ENCODE results near the gene ZNF644. TPM values are rescaled to one million over a fixed set of nuclear protein-coding genes. Genes with fewer than 3 reads are reported as not detected.

Gene ZNF644
- polyA plus RNA-seq, 3 donors: 7.0 to 22.2 (median 17.6) TPM

DNA sequence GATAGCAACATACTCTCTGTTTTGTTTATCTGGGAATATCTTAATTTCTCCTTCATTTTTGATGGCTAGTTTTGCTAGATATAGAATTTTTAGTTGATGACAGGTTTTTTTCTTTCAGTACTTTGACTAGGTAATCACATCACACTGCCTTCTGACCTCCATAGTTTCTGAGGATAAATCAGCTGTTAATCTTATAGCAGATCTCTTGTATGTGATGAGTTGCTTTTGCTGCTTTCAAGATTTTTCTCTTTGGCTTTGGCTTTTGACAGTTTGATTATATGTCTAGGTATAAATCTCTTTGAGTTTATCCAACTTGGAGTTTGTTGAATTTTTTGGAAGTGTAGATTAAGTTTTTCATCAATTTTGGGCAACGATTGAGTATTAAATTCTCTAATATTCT lies 142.6 kb downstream of the ZNF644 start:
- H3K27me3 Mint-ChIP-seq (ENCODE audit: low read depth in 3 of 3): peaks cover 0 to 3% (median 2%) of the 10 kb centered on the region in 3 donors
- DNase-seq: no peak

DNA sequence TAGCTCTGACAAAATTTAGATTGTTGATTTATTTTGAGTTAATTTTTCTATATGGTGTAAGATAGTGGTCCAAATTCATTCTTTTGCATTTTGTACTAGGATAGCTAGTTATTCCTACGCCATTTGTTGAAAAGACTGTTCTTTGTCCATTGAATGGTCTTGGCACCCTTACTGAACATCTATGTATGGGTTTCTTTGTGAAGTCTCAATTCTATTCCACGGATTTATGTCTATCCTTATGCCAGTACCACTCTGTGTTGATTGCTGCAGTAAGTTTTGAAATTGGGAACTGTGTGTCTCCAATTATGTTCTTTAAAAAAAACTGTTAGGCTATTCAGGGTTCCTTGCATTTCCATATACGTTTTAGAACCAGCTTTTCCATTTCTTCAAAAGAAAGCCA lies 145.7 kb downstream of the ZNF644 start:
- Histone ChIP-seq H4K20me1 (ENCODE audit: insufficient read depth, low read length) (no peaks in the 10 kb centered on the region), H3K9me3 (replicated peaks in 1 of 2; ENCODE audit: control insufficient read depth in 1 of 2, insufficient read depth in 1 of 2, low read length in 2 of 2) (peaks cover 14 to 35% of the 10 kb centered on the region in 2 donors), H3K27ac (ENCODE audit: low read depth in 1 of 2, low read length in 2 of 2) (no peak overlapping the region), H3K79me2 (ENCODE audit: insufficient read depth, low read length) (no peaks in the 10 kb centered on the region), H3K27me3 (ENCODE audit: control insufficient read depth in 2 of 2, insufficient read depth in 2 of 2, low read length in 2 of 2) (no peaks in the 10 kb centered on the region), H3K36me3 (replicated peaks in 1 of 2; ENCODE audit: control insufficient read depth in 1 of 2, insufficient read depth in 2 of 2, low read length in 2 of 2) (no peaks in the 10 kb centered on the region), H3K4me2 (replicated peaks; ENCODE audit: extremely low read depth, low read length, poor library complexity, severe bottlenecking) (no peak overlapping the region), H3K4me1 (ENCODE audit: control insufficient read depth in 1 of 2, insufficient read depth in 2 of 2, low read length in 2 of 2) (no peaks in the 10 kb centered on the region), H3K4me3 (replicated peaks in 1 of 3; ENCODE audit: low read depth in 2 of 3, low read length in 3 of 3) (no peak overlapping the region), H3K9ac (ENCODE audit: insufficient read depth, low read length, poor library complexity, severe bottlenecking) (no peak overlapping the region), H2AFZ (ENCODE audit: insufficient read depth, low read depth, low read length, poor library complexity, severe bottlenecking) (no peak overlapping the region)
- no CpG with 5 or more reads among the region's 3 CpGs for WGBS (ENCODE audit: insufficient coverage)
- TF ChIP-seq, protein P1, sequence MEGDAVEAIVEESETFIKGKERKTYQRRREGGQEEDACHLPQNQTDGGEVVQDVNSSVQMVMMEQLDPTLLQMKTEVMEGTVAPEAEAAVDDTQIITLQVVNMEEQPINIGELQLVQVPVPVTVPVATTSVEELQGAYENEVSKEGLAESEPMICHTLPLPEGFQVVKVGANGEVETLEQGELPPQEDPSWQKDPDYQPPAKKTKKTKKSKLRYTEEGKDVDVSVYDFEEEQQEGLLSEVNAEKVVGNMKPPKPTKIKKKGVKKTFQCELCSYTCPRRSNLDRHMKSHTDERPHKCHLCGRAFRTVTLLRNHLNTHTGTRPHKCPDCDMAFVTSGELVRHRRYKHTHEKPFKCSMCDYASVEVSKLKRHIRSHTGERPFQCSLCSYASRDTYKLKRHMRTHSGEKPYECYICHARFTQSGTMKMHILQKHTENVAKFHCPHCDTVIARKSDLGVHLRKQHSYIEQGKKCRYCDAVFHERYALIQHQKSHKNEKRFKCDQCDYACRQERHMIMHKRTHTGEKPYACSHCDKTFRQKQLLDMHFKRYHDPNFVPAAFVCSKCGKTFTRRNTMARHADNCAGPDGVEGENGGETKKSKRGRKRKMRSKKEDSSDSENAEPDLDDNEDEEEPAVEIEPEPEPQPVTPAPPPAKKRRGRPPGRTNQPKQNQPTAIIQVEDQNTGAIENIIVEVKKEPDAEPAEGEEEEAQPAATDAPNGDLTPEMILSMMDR (IDR thresholded peaks at IDR 0.05): no peak
- intact Hi-C loops (cut with micrococcal nuclease): no loop called here
- peaks cover 23 to 43% (median 37%) of the 10 kb centered on the region in 7 donors for H3K9me3 Mint-ChIP-seq
- H3K27me3 Mint-ChIP-seq (ENCODE audit: low read depth in 3 of 3): peaks cover 0 to 5% (median 2%) of the 10 kb centered on the region in 3 donors
- no peaks in the 10 kb centered on the region for H3K4me1 Mint-ChIP-seq
- DNase-seq: no peak
- no peaks in the 10 kb centered on the region for H3K36me3 Mint-ChIP-seq
- no peak overlapping the region for H3K27ac Mint-ChIP-seq
- no peak overlapping the region for H3K4me3 Mint-ChIP-seq

More for the DNA sequence above, 142.6 kb downstream of the ZNF644 start:
- Mint-ChIP-seq H3K36me3 (no peaks in the 10 kb centered on the region), H3K9me3 (peaks cover 23 to 57% (median 46%) of the 10 kb centered on the region in 7 donors), H3K27ac (no peak overlapping the region), H3K4me3 (no peak overlapping the region), H3K4me1 (no peaks in the 10 kb centered on the region)
- Histone ChIP-seq H3K27ac (ENCODE audit: low read depth in 1 of 2, low read length in 2 of 2) (no peak overlapping the region), H3K9me3 (replicated peaks in 1 of 2; ENCODE audit: control insufficient read depth in 1 of 2, insufficient read depth in 1 of 2, low read length in 2 of 2) (peaks cover 21 to 57% of the 10 kb centered on the region in 2 donors), H3K4me1 (ENCODE audit: control insufficient read depth in 1 of 2, insufficient read depth in 2 of 2, low read length in 2 of 2) (no peaks in the 10 kb centered on the region), H3K79me2 (ENCODE audit: insufficient read depth, low read length) (no peaks in the 10 kb centered on the region), H4K20me1 (ENCODE audit: insufficient read depth, low read length) (no peaks in the 10 kb centered on the region), H3K27me3 (ENCODE audit: control insufficient read depth in 2 of 2, insufficient read depth in 2 of 2, low read length in 2 of 2) (no peaks in the 10 kb centered on the region), H3K4me2 (replicated peaks; ENCODE audit: extremely low read depth, low read length, poor library complexity, severe bottlenecking) (no peak overlapping the region), H3K36me3 (replicated peaks in 1 of 2; ENCODE audit: control insufficient read depth in 1 of 2, insufficient read depth in 2 of 2, low read length in 2 of 2) (no peaks in the 10 kb centered on the region), H3K4me3 (replicated peaks in 1 of 3; ENCODE audit: low read depth in 2 of 3, low read length in 3 of 3) (no peak overlapping the region), H3K9ac (ENCODE audit: insufficient read depth, low read length, poor library complexity, severe bottlenecking) (no peak overlapping the region), H2AFZ (ENCODE audit: insufficient read depth, low read depth, low read length, poor library complexity, severe bottlenecking) (no peak overlapping the region)
- TF ChIP-seq, protein P1 (IDR thresholded peaks at IDR 0.05): no peak
- no CpG with 5 or more reads among the region's 1 CpG for WGBS (ENCODE audit: insufficient coverage)
- intact Hi-C loops (cut with micrococcal nuclease): no loop called here

Measured in CD14-positive monocyte (primary cell).